Fibroblast of mammary gland (primary cell): Measurements from ENCODE around the gene ARL16.

ENCODE experiments used
- DNase-seq: peaks from one replicate; pipeline ENCODE4 v3.0.0-alpha.2; 2010; ENCODE audit warnings: low read depth
- H3K4me3 ChIP-seq: 2 replicates; pipeline ENCODE4 v1.5.1; 2011; ENCODE audit warnings: low read depth, mild to moderate bottlenecking, low read length, moderate library complexity; ENCODE audit not compliant: control insufficient read depth
- CTCF ChIP-seq: conservative IDR thresholded peaks from 2 replicates; pipeline ENCODE4 v1.5.1; 2011; ENCODE audit warnings: low read depth, low read length, inconsistent platforms; ENCODE audit not compliant: control insufficient read depth, insufficient read depth

Gene ARL16

GRCh38 chr17:81652906-81653771, 30.5 kb downstream of the ARL16 start:
- no peak for TF ChIP-seq CTCF
- no peak for DNase-seq
- H3K4me3 ChIP-seq = no peak overlapping the region

- DNase-seq = peak; percentile 96
- no peak for TF ChIP-seq CTCF
- no peak overlapping the region for H3K4me3 ChIP-seq
Observed at GRCh38 chr17:81651692-81652091, 31.9 kb downstream of the ARL16 start.

GRCh38 chr17:81650951-81651350, 32.6 kb downstream of the ARL16 start:
- H3K4me3 ChIP-seq = no peak overlapping the region
- TF ChIP-seq CTCF = no peak
- DNase-seq = no peak

GRCh38 chr17:81648707-81649085, 34.9 kb downstream of the ARL16 start:
- H3K4me3 ChIP-seq = no peak overlapping the region
- no peak for DNase-seq
- TF ChIP-seq CTCF = no peak

GRCh38 chr17:81648013-81648706, 35.4 kb downstream of the ARL16 start:
- DNase-seq = no peak
- no peak overlapping the region for H3K4me3 ChIP-seq
- no peak for TF ChIP-seq CTCF

- DNase-seq = no peak
- H3K4me3 ChIP-seq = no peak overlapping the region
- TF ChIP-seq CTCF = no peak
Observed at GRCh38 chr17:81647640-81648012, 36.0 kb downstream of the ARL16 start.
